HG03521 (cell line): ENCODE data around the gene TGIF2LX.
"Not testable (repeated sequence)": the region's sequence is repeated elsewhere in the genome, so short reads cannot be mapped to it uniquely, and the experiment has no call there.

Experiments used
- ATAC-seq: cut with Tn5 transposase; IDR thresholded peaks from one replicate; pipeline ENCODE4 v1.9.1; 2021; ENCODE audit warnings: mild to moderate bottlenecking, moderate library complexity; ENCODE audit not compliant: unreplicated experiment

TGIF2LX gene

DNA sequence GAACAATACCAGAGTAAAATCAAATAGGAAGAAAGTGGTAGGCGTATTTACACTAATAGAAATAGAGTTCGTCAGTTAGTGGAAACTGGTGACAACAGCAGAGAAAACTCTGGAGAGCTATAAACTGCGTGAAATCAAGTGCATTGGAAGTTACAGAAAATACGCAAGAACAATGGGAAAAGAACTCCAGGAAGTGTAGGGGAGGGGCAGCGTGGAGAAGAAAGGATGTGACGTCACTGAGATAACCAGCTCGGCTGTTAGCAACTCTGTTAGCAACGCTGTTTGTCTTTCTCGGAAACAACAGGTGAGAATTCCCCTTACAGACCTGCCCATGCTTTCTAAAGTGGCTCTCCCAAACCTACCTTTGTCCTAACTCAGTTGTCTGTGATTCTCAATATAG lies at the start of gene TGIF2LX:
Gene TGIF2LX, plus strand, starts transcription at position 244 of the 400 bp plus-strand sequence. CDS start 178 bp downstream, outside the sequence.
- ATAC-seq: not testable (repeated sequence)

DNA sequence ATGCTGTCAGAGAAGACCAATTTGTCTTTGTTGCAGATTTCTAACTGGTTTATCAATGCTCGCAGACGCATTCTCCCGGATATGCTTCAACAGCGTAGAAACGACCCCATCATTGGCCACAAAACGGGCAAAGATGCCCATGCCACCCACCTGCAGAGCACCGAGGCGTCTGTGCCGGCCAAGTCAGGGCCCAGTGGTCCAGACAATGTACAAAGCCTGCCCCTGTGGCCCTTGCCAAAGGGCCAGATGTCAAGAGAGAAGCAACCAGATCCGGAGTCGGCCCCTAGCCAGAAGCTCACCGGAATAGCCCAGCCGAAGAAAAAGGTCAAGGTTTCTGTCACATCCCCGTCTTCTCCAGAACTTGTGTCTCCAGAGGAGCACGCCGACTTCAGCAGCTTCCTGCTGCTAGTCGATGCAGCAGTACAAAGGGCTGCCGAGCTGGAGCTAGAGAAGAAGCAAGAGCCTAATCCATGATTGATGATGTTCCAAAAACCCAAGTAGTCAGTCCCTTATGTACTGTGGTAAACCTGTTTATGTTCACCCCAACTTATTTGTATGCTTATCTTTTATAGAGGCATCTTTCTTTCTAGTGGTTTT lies 728 bp downstream of the TGIF2LX start:
- ATAC-seq: not testable (repeated sequence)

DNA sequence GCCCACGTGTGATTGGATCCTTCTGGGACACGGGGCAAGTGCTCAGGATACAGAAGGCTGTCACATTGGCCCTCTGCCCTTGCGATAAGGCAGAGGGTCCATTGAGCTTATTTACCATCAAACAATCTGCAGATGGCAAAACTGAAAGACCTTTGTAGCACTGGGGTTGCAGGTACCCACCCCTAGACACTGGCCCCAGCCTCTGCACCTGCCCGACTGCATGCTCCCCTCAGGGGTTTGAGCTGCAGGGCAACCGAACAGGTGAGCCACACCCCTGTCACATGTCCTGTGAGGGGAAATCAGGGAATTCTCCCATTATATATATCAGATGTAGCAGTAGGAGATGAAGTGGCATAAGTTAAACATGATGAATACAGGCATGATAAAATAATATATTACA lies 21.4 kb downstream of the TGIF2LX start:
- ATAC-seq: not testable (repeated sequence)

DNA sequence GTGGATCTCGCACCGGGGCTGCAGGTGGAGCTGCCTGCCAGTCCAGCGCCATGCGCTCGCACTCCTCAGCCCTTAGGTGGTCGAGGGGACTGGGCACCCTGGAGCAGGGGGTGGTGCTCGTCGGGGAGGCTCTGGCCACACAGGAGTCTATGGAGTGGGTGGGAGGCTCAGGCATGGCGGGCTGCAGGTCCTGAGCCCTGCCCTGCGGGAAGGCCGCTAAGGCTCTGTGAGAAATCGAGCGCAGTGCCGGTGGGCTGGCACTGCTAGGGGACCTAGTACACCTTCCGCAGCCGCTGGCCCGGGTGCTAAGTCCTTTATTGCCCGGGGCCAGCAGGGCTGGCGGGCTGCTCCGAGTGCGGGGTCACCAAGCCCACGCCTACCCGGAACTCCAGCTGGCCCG lies 43.9 kb downstream of the TGIF2LX start:
- ATAC-seq: not testable (repeated sequence)
